Stimulated activated CD8-positive, alpha-beta memory T cell treated with anti-CD3 and anti-CD28 coated beads, Interleukin-12 subunit alpha, Interleukin-12 subunit beta, amount 100 ng/mL, for 24 hours (primary cell): ENCODE data around the gene ISG15.
"Not testable (repeated sequence)": the region's sequence is repeated elsewhere in the genome, so short reads cannot be mapped to it uniquely, and the experiment has no call there.

Source experiments
- DNase-seq: peaks from one replicate; pipeline ENCODE4 v3.0.0-alpha.2; 2020; ENCODE audit errors: extremely low read depth

ISG15 gene

GRCh38 chr1:975365-975764 is 37.9 kb upstream of the ISG15 start:
- no peak for DNase-seq

DNA sequence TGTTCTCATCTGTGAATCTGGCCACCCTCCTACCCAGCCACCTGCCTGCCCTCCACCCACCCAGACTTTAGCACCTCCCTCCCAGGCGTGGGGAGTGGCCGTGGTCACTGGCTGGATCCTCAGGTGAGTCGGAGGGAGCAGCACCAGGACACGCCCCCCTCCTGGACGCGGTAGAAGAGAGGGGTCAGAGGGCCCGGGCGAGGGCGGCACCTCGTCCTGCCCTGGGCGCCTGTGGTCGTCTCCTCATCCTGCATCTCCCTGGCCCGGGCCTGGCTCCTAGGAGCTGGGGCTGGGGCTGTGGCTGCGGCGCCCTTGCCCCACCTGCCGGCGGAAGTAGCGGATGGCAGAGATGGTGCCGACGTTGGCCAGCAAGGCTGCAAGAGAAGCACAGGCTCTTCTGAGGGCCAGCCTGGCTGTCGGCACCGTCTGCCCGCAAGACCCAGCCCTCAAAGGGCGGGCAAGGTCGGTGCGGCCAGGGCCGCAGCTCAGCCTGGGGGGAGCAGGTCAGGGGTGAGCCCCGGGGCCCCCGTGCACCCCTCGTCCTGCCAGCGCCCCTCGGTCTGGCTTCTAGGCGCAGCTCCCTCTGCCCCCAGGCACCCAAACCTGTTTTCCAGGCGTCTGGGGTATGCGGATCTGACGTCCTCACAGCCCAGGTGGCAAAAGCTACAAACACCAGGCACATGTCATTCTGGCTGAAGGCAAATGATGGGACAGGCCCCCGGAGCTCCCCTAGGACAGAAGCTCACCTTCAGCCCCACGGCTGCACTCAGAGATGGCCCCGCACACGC is 37.2 kb upstream of the ISG15 start:
- no peak for DNase-seq

DNA sequence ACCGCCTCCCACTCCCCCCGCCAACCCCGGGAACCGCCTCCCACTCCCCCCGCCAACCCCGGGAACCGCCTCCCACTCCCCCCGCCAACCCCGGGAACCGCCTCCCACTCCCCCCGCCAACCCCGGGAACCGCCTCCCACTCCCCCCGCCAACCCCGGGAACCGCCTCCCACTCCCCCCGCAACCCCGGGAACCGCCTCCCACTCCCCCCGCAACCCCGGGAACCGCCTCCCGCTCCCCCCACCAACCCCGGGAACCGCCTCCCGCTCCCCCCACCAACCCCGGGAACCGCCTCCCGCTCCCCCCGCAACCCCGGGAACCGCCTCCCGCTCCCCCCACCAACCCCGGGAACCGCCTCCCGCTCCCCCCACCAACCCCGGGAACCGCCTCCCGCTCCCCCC is 36.5 kb upstream of the ISG15 start:
- DNase-seq: not testable (repeated sequence)

DNA sequence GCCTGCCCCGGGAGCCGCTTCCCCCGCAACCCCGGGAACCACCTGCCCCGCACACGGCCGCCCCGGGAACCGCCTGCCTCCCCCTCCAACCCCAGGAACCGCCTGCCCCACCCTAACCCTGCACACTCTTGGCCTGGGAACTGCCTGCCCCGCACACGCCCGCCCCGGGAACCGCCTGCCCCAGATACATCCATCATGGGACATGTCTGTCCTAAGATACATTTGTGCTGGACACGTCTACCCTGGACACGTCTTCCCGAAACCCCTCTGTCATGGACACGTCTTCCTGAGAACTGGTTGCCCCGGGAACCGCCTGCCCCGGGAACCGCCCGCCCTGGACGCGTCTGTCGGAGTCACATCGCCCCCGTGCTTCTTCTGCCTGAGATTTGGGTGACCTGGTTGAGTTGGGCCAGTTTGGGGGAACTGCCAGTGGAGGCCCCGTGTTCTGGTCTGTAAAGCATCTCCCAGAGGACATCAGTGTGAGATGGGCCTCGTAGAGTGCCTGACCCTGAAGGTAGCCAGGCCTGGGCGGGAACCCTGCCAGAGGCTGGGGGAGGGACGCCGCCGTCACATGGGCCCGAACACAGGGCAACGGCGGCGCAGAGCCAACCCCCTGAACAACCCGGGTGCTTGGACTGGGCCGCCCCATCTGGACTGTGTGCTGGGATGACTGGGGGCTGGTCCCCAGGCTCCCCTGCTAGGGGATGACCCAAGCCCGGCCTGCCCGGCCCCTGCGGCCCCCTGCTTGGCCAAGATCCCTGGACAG is 35.0 kb upstream of the ISG15 start:
- DNase-seq: no peak

GRCh38 chr1:978835-979743 is 34.2 kb upstream of the ISG15 start:
- DNase-seq: no peak

DNA sequence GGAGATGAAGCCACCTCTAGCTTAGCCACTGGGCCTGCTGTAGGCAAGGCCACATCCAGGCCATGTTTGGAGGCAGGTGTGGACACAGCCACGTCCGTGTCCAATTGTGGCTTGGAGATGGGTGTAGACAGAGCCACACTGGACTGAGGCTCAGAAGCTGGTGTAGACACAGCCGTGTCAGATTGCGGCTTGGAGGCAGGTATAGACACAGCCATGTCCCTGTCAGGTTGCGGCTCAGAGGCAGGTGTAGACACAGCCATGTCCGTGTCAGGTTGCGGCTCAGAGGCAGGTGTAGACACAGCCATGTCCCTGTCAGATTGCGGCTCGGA is 33.6 kb upstream of the ISG15 start:
- no peak for DNase-seq

DNA sequence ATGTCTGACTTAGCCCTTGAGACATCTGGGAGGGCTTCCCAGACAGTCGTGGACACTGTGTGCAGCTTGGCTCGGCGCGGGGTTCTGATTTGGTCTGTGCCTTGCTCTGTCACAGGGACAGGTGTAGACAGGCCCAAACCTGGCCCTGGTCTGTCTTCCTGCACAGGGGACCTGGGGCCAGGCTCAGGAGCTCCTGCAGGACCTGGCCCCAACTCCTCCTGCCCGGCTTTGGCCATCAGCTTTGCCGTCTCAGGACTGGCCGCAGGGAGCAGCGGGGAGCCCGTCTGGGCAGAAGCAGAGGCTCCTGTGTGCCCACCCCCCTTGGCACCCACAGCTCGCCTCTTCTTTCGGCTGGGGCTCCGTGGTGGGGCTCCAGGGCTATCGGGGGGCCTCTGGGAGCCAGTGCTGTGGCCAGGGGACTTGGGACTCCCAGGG is 33.1 kb upstream of the ISG15 start:
- no peak for DNase-seq

DNA sequence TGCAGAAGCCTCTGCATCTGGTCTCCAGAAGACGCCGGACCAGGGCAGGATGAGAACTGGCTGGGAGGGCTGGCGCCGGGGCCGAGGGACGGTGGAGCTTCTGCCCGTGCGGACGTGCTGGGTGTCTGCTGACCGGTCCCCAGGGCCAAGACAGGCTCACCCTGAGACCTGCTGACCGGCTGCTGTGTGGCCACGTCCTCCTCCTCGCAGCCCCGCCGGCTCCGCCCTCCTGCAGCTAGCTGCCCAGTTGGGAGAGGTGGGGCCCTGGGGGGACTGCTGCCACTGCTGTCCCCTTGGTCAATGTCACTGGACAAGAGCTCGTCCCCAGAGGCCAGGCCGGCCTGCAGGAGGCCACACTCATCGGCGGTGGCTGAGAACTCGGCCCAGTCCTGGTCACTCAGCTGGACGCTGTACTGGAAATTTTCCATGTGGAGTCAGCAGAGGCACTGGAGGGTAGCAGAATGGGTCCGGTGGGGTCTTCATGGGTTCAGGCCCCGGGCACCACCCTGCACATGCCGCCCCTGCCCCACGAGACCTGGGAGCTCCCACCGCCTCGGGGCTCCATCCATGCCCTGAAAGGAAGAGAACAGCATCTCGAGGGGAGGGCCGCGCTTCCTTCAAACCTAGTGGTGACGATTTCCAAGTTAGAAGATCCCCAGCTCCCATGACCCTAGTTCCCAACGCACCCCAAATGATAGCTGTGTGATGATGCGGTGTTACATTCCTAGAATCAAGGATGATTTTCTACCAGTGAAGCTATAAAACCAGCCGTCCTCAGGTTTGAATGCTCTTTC is 32.5 kb upstream of the ISG15 start:
- no peak for DNase-seq

DNA sequence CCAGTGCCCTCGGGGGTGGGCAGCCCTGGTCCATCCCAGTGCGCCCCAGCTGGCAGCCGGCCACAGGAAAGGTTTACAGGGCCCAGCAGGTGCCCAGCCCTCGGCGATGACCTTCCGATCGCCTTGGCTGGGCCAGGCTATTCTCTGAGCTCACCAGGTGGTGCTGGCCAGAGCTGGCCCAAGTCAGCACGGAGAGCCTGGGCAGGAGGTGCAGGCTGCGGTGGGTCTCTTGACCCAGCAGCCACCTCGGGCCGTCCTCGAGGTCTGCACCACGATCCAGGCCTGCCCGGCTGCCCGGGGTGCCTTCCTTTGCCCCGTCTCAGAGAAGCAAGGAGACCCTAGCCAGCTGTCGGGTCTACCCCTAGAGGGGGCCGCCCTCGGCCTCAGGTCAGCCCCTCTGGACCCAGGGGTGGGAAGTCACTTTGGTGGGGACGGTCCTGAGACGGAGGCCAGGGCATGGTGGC is 31.8 kb upstream of the ISG15 start:
- no peak for DNase-seq

GRCh38 chr1:981955-982558 is 31.2 kb upstream of the ISG15 start, which contains the start of gene PERM1:
TSS of gene PERM1 (minus strand) at chr1:982093. CDS start at chr1:981029, 1,064 bp downstream.
- DNase-seq: no peak

- DNase-seq: no peak
Measured at GRCh38 chr1:982765-983436, 30.4 kb upstream of the ISG15 start.

DNA sequence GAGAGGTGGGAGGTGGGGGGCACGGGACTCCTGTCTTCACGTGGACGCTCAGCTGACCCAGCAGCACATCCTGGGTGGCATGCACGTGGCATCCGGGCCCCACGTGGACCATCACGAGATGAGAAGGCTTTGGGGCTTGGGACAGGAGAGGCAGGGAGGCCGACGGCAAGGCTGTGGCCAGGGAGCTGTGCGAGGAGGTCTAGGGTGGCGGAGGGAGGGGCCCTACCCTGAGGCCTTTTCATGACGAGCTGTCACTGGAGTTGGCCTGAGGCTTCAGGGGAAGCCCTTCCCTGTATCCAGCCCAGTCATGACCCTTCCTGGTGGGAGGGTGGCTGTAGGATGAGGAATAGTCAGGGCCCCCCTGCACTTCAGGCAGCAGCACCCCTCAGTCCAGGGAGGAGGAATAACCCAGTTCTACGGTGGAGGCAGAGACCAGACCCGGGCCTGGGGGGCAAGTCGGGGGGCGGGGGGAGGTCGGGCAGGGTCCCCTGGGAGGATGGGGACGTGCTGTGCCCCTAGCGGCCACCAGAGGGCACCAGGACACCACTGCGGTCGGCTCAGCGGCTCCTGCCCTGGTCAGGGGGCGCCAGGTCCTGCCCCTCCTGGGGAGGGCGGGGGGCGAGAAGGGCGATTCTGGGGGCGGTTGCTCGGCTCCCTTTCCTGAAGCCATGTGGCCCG is 29.4 kb upstream of the ISG15 start:
- DNase-seq: no peak

GRCh38 chr1:984476-984814 is 28.9 kb upstream of the ISG15 start:
- no peak for DNase-seq

GRCh38 chr1:985126-985525 is 28.2 kb upstream of the ISG15 start:
- no peak for DNase-seq

- DNase-seq: not testable (repeated sequence)
Measured at GRCh38 chr1:988061-988460, 25.2 kb upstream of the ISG15 start.

DNA sequence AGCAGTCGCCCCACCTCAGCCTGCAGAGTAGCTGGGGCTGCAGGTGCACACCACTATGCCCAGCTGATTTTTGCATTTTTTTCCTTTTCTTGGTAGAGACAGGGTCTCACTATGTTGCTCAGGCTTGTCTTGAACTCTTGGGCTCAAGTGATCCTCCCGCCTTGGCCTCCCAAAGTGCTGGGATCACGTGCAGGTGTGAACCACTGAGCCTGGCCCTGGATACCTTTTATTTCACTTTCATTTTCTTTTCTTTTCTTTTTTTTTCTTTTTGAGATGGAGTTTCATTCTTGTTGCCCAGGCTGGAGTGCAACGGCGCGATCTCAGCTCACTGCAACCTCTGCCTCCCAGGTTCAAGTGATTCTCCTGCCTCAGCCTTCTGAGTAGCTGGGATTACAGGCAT is 22.0 kb upstream of the ISG15 start:
- not testable (repeated sequence) for DNase-seq

DNA sequence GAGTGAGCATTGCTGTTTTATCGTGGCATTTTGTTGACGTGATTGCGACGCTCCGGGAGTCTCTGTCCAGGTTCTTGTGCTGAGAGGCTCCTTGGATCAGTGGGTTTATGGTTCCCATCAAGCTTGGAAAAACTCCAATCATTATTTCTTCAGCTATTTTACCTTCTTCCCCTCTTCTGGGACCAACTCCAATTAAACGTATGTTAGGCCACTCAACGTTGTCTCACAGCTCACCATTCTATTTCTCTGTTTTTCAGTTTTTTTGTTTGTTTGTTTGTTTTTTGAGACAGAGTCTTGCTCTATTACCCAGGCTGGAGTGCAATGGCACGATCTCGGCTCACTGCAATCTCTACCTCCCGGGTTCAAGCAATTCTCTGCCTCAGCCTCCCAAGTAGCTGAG is 21.4 kb upstream of the ISG15 start:
- no peak for DNase-seq

- DNase-seq: no peak
Measured at GRCh38 chr1:992362-992761, 20.9 kb upstream of the ISG15 start.

DNA sequence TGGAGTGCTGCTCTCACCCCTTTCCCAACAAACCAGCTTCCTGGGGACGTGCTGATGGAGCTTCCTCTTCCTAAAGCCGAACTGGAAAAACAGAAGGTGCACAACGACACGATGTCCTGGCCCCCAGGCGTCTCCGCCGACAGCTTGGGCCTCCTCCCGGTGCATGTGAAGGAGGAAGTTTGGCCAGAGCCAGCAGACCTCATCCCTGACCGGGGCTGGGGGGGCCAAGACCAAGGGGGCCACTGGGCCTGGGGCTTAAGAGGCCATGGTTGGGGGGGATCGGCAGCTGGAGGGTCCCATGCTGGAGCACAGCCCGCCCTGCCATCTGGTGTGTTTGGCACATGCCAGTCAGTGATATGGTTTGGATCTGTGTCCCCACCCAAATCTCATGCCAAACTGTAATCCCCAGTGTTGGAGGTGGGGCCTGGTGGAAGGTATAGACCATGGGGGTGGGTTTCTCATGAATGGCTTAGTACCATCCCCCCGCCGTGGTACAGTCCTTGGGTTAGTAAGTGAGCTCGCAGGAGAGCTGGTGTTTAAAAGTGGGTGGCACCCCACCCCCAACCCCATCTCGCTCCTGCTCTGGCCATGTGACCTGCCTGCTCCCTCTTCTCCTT is 19.8 kb upstream of the ISG15 start:
- no peak for DNase-seq
